HL-60 (cell line): Measurements from ENCODE around the gene ADPRHL1.

ENCODE experiments used
- CTCF ChIP-seq: IDR thresholded peaks from one replicate; pipeline ENCODE4 v1.5.1; 2011; ENCODE audit warnings: low read length, control low read depth, inconsistent platforms; ENCODE audit not compliant: insufficient read depth
- REST ChIP-seq: IDR thresholded peaks from 2 replicates; pipeline ENCODE4 v1.6.1; 2012; ENCODE audit warnings: low read depth; ENCODE audit not compliant: insufficient replicate concordance

GRCh38 chr13:113407531-113408393 lies 45.5 kb downstream of the ADPRHL1 start:
- no peak for TF ChIP-seq CTCF
- no peak for TF ChIP-seq REST
